GM12892 (cell line): ENCODE measurements around the gene ZIC4.

Source experiments
- DNase-seq: peaks from one replicate; pipeline ENCODE4 v3.0.0; 2011; ENCODE audit not compliant: insufficient read length
- FAIRE-seq: peaks from 2 replicates; lab custom pipeline; 2011; peaks lifted over from hg19 to GRCh38; lab: Jason Lieb, UNC
- POLR2A ChIP-seq: IDR thresholded peaks from 2 replicates; pipeline ENCODE4 v1.6.1; 2011; ENCODE audit warnings: low read depth, low read length, control low read depth
- POLR2AphosphoS5 ChIP-seq: IDR thresholded peaks from 2 replicates; pipeline ENCODE4 v1.6.1; 2011; ENCODE audit warnings: low read depth, low read length, control low read depth
- TAF1 ChIP-seq: IDR thresholded peaks from 2 replicates; pipeline ENCODE4 v1.6.1; 2011; ENCODE audit warnings: low read depth, mild to moderate bottlenecking, control low read depth, low read length, borderline replicate concordance

ZIC4 gene

DNA sequence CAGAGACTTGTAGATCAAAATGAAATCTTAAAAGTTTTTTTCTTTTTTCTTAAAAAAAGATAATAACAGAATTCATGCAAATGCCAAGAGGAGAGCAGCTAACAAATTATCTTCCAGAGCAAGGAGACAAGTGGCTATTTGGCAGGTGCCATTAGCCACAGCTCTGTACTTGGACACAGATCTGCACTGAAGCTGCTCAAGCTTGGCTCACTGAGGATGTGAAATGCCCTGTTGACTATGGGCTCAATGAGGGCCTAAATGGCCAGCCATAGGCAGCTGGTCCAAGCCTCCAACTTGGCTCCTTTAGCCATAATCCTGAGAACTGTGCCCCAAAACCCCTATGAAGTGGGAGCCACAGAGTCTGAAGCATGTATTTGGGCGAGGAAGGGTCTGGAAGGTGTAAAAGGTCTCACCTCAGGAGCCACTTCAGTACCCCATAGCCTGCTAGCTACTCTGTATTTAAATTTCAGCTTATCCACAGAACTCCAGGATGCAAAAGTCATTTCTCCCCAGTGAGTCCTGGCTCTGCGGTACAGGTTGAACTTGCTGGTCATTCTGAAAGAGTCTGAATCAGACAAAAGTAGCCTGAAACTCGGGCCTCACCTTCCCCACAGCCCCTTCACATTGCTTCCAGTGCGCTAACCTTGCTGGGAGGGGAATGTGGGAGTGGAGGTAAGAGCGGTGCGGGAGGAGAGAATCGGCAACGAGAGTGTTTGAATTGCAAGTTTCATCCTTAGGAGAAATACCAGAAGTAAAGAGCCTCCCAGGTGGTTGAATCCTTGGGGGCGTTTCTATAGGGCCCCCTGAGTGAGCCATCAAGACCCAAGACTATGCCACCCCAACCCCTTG lies 48.0 kb downstream of the ZIC4 start:
- TF ChIP-seq TAF1 (no peak), POLR2AphosphoS5 (no peak), POLR2A (no peak)
- DNase-seq (no peak), FAIRE-seq (no peak)

DNA sequence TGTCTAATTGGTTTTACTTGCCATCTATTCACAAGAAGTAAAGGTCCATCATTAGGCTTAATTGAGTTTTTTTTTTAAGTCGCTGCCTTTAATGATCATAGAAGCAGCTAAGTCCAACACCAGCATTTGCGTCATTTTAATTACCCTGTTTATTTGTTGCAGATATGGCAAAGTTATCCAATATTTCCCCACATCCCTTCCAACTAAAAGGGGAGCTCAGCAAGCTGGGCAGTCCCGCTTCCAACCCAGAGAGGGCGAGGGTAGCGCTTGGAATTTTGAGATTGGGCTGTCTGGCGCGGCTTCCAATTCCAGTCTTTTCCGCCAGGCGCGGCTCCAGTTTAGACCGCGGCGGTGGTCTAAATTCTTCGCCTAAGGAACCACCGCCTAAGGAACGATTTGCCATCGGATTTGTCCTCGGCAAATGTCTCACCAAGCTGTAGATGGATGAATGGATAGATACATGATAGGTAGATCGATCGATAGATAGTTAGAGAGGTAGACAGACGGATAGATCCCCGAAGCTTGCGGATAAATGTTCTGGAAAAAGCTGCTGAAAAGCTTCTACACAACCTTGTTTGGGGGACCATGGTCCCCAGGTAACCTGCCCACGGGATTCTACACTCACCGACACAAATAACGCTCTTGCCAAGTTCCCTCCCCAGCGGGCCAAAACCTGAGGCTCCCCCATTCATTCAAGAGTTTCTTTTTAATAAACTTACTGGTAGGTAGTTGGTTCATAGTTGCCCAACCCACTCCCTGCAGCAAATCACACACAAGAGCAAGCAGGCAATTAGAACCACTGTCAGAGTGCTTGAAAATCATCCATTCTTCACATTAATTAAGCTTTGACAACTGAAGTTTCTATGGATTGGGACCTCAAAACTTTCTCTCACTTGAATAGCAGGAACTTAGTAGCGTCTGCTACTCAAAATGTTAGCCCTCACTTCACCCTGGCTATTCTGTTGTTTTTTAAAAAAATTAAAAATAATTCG lies 49.1 kb downstream of the ZIC4 start:
- no peak for DNase-seq
- no peak for FAIRE-seq
- TF ChIP-seq TAF1 (no peak), POLR2AphosphoS5 (no peak), POLR2A (no peak)

DNA sequence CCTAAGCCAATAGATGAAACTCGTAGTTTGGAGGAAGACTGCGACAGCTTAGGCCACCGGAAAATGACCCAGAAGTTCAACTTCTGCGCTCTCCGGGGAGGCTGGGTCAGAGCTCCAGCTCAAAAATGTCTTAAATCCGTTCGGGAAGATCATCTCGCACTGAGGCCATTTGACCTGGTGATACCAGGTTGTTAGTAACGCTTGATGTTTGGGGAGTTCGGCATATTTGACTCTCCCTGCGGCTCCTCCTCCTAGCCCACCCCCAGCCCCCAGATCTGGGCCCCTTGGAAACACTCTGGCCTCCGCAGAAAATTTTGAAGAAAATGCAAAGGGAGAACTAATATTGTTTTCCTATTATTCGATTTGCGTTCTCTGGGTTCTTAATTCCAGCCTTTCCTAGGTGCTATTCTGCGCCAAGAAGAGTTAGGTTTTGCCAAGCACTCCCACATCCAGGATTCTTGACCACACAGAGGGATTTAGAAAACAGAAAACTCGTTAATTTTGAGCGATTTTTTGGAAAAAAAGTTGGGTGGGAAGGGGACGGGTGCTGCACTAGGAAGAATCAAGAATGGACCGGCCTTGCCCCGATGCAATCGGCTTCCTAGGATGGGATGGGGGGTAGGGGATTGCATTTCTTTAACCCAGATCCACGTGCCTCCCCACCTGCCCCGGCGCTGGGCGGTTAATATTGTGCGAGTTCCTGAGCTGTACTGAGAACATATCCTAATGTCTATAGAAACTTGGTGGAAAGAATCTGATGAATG lies 50.0 kb downstream of the ZIC4 start:
- TF ChIP-seq POLR2A (no peak), TAF1 (no peak), POLR2AphosphoS5 (no peak)
- FAIRE-seq: no peak
- no peak for DNase-seq

DNA sequence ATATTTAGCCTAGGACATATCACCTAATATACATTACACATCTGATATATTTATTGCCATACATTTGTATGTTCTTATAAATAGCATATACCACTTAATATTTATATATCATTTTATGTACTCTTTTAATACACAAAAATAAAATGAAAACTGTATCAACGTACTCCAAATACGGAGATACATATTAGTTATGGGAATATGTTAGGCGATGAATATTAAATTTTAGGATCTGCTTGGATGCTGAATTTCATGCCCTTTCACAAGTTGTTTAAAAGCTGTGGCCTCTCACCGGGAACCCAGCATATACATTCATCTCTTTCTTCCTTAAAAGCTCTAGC lies 50.6 kb downstream of the ZIC4 start:
- TF ChIP-seq TAF1 (no peak), POLR2A (no peak), POLR2AphosphoS5 (no peak)
- DNase-seq: no peak
- no peak for FAIRE-seq

DNA sequence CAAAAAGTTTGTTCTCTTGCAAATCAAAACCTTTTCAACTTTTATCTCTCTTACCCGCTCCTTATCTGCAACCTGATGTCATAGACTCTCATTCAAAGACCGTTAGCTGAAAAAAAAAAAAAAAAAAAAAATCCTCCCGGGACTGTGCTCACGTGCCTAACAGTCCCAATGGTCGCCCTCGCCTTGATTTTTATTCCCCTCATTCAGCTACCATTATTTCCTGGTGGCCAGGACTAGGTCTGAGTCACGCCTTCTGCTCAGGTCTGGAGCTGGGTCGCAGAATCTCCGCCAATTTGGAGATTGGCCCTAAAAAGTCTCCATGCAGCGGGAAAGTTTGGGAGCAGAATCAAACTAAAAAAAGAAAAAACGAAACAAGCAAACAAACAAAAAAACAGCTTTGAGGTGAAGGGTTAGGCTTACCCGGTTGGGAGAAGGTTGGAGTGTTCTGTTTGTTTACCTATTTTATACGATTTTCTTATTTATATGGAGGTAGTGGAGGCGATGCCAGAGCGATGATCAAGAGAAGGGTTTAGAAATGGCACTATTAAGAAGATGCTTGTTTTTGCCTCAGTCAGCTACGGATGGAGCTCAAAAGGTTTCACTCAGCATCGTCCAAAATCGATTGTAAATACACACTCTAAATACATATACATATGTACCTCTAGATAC lies 51.1 kb downstream of the ZIC4 start:
- no peak for DNase-seq
- TF ChIP-seq POLR2A (no peak), TAF1 (no peak), POLR2AphosphoS5 (no peak)
- FAIRE-seq: no peak

DNA sequence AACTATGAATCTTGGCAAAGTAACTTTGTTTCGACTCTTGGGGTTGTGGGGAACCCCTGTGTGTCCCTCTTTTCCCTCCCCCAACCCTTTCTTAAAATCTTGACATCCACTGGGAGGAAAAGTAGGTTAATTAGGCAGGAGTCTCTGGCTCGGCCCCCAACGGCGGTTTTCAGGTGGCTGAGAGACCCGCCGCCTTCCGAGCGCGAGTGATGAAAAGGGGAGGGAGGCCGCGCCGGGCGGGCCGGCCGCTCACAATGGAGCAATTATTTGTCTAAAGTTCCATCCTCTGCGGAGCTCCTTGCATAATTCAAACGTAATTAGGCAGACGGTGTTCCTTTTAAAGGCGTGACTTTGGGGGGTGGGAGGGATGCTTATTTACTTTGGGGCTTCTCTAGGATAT lies 51.7 kb downstream of the ZIC4 start:
- no peak for TF ChIP-seq TAF1
- TF ChIP-seq POLR2AphosphoS5: no peak
- TF ChIP-seq POLR2A: no peak
- FAIRE-seq (no peak), DNase-seq (no peak)

DNA sequence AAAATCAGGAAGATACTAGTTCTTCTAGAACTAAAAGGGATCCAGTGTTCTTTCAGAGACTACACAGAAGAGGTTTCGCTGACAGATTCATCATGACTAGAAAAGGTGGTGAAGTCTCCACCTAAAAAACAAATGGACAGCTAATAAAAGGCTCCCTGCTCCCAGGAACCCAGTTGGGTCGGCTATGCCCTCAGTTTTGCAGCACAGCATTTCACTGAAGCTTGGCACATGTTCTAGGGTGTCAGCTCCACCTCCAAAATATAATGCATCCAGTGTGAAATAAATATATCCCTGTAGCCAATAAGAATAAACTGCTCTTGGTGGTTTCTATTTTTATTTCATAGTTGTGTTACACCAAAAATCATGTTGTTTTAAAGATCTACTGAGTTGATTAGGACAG lies 55.0 kb downstream of the ZIC4 start:
- DNase-seq: no peak
- TF ChIP-seq POLR2AphosphoS5 (no peak), TAF1 (no peak), POLR2A (no peak)
- FAIRE-seq: no peak

DNA sequence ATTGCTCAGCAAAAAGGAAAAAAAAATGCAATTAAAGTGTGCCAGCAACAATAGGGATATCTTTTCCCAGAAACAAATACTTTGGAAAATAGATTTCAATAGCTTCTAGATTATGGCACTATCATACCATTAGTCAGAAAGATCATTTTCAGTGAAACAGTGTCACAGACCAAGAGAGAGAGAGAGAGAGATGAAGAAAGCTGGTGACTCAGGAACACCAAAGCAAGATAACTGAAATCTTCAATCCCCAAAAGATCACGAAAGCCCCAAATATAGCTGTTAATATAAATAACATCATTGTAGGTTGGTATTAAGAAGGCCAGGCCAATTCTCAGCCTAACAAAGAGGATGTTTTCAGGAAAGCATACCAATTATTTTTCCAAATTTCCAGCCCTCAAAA lies 57.4 kb downstream of the ZIC4 start:
- TF ChIP-seq POLR2A: no peak
- no peak for TF ChIP-seq TAF1
- TF ChIP-seq POLR2AphosphoS5: no peak
- FAIRE-seq (no peak), DNase-seq (no peak)

DNA sequence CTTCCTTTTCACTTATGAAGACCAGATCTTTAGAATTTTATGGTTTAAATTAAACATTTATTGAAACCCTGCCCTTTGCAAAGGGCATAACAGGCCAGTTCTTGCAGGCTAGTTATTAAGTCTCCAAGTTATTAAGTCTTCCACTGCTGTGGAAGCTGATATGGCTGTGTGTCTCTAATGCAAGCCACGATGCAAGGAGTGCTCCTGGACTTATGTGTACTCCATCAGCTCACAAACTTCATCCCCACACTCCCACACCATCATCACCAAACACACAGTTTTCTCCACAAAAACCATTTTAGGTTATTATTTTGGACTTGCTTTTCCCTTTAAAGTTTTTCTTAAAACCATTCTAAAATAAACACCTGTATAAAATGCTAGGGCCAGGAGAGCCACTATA lies 62.4 kb downstream of the ZIC4 start:
- TF ChIP-seq POLR2AphosphoS5 (no peak), TAF1 (no peak), POLR2A (no peak)
- no peak for FAIRE-seq
- DNase-seq: no peak

DNA sequence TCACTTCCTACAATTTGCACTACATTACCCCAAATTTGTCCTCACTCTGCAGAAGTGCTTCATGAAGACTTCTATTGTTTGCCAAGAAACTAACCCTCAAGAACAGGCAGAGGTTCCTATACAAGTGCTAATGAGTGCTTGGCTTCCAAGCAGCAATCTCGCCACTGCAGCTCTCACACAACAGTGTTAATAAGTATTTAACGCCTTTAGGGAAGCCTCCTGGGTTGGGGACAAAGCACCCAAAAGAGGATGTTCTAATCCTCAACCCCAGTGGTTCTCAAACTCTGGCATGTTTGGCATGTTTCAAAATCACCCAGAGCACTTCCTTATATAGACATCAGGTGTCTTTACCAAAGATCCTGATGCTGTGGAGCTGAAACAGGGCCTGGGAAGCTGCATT lies 64.6 kb downstream of the ZIC4 start:
- FAIRE-seq (no peak), DNase-seq (no peak)
- TF ChIP-seq POLR2A (no peak), TAF1 (no peak), POLR2AphosphoS5 (no peak)
